Measurements from ENCODE around the gene ZNF394. TPM values are rescaled to one million over a fixed set of nuclear protein-coding genes. Genes with fewer than 3 reads are reported as not detected.

ZNF394 gene
- polyA plus RNA-seq, 1 of the 3 experiments (the other 2 are of a cell fraction), result 19.8 TPM

DNA sequence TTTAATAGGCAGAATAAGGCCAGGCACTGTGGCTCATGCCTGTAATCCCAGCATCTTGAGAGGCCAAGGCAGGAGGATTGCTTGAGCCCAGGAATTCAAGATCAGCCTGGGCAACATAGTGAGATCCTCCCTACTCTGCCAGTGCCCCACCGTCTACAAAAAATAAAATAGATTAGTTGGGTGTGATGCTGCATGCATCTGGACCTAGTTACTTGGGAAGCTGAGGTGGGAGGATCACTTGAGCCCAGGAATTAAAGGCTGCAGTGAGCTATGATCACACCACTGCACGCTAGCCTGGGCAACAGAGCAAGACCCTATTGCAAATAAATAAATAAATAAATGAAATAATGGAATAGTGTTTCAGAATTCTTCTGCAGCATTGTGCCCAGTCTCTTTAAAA lies 35.6 kb upstream of the ZNF394 start:
- Histone ChIP-seq H3K4me2 (no peak overlapping the region), H3K27ac (ENCODE audit: low read depth in 2 of 2, low read length in 1 of 2) (no peak overlapping the region), H3K9me2 (no peaks in the 10 kb centered on the region), H3K4me3 (ENCODE audit: low read depth in 2 of 2, low read length in 1 of 2) (no peak overlapping the region), H4K20me1 (ENCODE audit: insufficient read depth) (no peaks in the 10 kb centered on the region), H3K79me2 (ENCODE audit: insufficient read depth) (no peaks in the 10 kb centered on the region), H2AFZ (ENCODE audit: low read depth) (no peak overlapping the region), H3K9me3 (peaks cover 22% of the 10 kb centered on the region), H3K4me1 (ENCODE audit: control insufficient read depth in 1 of 2, insufficient read depth in 2 of 2, low read depth in 1 of 2, low read length in 1 of 2) (no peaks in the 10 kb centered on the region), H3K36me3 (replicated peaks in 1 of 2; ENCODE audit: control insufficient read depth in 1 of 2, insufficient read depth in 2 of 2, low read length in 1 of 2) (peaks cover 19 to 42% of the 10 kb centered on the region in 2 experiments), H3K27me3 (ENCODE audit: insufficient read depth) (no peaks in the 10 kb centered on the region), H3K9ac (no peak overlapping the region), H3F3A (replicated peaks; ENCODE audit: insufficient read depth) (no peaks in the 10 kb centered on the region)
- TF ChIP-seq RXRA (IDR thresholded peaks at IDR 0.05; ENCODE audit: borderline replicate concordance, low read depth) (no peak), TAF1 (IDR thresholded peaks at IDR 0.05; ENCODE audit: borderline replicate concordance, low read depth, low read length) (no peak), MXI1 (IDR thresholded peaks at IDR 0.05; ENCODE audit: low read depth, low read length) (no peak), SMC3 (IDR thresholded peaks at IDR 0.05; ENCODE audit: low read depth, low read length) (no peak), GABPA (IDR thresholded peaks at IDR 0.05; ENCODE audit: low read depth) (no peak), RAD21 (IDR thresholded peaks at IDR 0.05; ENCODE audit: low read length) (no peak), MEF2A (IDR thresholded peaks at IDR 0.05; ENCODE audit: borderline replicate concordance, low read depth) (no peak), JUND (IDR thresholded peaks at IDR 0.05) (no peak), TCF12 (IDR thresholded peaks at IDR 0.05) (no peak)
- TF ChIP-seq, protein P1, sequence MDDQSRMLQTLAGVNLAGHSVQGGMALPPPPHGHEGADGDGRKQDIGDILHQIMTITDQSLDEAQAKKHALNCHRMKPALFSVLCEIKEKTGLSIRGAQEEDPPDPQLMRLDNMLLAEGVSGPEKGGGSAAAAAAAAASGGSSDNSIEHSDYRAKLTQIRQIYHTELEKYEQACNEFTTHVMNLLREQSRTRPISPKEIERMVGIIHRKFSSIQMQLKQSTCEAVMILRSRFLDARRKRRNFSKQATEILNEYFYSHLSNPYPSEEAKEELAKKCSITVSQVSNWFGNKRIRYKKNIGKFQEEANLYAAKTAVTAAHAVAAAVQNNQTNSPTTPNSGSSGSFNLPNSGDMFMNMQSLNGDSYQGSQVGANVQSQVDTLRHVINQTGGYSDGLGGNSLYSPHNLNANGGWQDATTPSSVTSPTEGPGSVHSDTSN (IDR thresholded peaks at IDR 0.05), result no peak
- TF ChIP-seq, protein P2, sequence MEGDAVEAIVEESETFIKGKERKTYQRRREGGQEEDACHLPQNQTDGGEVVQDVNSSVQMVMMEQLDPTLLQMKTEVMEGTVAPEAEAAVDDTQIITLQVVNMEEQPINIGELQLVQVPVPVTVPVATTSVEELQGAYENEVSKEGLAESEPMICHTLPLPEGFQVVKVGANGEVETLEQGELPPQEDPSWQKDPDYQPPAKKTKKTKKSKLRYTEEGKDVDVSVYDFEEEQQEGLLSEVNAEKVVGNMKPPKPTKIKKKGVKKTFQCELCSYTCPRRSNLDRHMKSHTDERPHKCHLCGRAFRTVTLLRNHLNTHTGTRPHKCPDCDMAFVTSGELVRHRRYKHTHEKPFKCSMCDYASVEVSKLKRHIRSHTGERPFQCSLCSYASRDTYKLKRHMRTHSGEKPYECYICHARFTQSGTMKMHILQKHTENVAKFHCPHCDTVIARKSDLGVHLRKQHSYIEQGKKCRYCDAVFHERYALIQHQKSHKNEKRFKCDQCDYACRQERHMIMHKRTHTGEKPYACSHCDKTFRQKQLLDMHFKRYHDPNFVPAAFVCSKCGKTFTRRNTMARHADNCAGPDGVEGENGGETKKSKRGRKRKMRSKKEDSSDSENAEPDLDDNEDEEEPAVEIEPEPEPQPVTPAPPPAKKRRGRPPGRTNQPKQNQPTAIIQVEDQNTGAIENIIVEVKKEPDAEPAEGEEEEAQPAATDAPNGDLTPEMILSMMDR (IDR thresholded peaks at IDR 0.05), result no peak
- TF ChIP-seq, protein P3, sequence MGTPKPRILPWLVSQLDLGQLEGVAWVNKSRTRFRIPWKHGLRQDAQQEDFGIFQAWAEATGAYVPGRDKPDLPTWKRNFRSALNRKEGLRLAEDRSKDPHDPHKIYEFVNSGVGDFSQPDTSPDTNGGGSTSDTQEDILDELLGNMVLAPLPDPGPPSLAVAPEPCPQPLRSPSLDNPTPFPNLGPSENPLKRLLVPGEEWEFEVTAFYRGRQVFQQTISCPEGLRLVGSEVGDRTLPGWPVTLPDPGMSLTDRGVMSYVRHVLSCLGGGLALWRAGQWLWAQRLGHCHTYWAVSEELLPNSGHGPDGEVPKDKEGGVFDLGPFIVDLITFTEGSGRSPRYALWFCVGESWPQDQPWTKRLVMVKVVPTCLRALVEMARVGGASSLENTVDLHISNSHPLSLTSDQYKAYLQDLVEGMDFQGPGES (IDR thresholded peaks at IDR 0.05; ENCODE audit: low read depth, low read length), result no peak
- TF ChIP-seq, protein P4, sequence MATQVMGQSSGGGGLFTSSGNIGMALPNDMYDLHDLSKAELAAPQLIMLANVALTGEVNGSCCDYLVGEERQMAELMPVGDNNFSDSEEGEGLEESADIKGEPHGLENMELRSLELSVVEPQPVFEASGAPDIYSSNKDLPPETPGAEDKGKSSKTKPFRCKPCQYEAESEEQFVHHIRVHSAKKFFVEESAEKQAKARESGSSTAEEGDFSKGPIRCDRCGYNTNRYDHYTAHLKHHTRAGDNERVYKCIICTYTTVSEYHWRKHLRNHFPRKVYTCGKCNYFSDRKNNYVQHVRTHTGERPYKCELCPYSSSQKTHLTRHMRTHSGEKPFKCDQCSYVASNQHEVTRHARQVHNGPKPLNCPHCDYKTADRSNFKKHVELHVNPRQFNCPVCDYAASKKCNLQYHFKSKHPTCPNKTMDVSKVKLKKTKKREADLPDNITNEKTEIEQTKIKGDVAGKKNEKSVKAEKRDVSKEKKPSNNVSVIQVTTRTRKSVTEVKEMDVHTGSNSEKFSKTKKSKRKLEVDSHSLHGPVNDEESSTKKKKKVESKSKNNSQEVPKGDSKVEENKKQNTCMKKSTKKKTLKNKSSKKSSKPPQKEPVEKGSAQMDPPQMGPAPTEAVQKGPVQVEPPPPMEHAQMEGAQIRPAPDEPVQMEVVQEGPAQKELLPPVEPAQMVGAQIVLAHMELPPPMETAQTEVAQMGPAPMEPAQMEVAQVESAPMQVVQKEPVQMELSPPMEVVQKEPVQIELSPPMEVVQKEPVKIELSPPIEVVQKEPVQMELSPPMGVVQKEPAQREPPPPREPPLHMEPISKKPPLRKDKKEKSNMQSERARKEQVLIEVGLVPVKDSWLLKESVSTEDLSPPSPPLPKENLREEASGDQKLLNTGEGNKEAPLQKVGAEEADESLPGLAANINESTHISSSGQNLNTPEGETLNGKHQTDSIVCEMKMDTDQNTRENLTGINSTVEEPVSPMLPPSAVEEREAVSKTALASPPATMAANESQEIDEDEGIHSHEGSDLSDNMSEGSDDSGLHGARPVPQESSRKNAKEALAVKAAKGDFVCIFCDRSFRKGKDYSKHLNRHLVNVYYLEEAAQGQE (IDR thresholded peaks at IDR 0.05; ENCODE audit: low read depth, low read length), result no peak
- TF ChIP-seq, protein P5, sequence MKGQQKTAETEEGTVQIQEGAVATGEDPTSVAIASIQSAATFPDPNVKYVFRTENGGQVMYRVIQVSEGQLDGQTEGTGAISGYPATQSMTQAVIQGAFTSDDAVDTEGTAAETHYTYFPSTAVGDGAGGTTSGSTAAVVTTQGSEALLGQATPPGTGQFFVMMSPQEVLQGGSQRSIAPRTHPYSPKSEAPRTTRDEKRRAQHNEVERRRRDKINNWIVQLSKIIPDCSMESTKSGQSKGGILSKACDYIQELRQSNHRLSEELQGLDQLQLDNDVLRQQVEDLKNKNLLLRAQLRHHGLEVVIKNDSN (IDR thresholded peaks at IDR 0.05; ENCODE audit: borderline replicate concordance, low read depth), result no peak
- WGBS (ENCODE audit: low lambda C conversion rate), result 71% methylated on average over 2 of the region's 2 CpGs
- CTCF ChIA-PET, result no interaction called here
- POLR2A ChIA-PET, result no interaction called here
- no peak for DNase-seq
